PFSK-1 (cell line): Measurements from ENCODE around the gene SORCS3.

ENCODE experiments used
- POLR2AphosphoS5 ChIP-seq: IDR thresholded peaks from 2 replicates; pipeline ENCODE4 v1.6.1; 2012; ENCODE audit warnings: low read depth, mild to moderate bottlenecking, control low read depth, low read length, moderate library complexity
- TF ChIP-seq, protein P1 (sequence below), 2 experiments: IDR thresholded peaks; 2 replicates each; pipeline versions ENCODE4 v1.6.1 to v1.8.0; 2011 to 2012; ENCODE audit warnings: low read depth in 2 of 2, low read length in 2 of 2, control low read depth in 1 of 2, inconsistent platforms in 1 of 2, mild to moderate bottlenecking in 1 of 2, moderate library complexity in 1 of 2; ENCODE audit not compliant: insufficient read depth in 1 of 2

DNA sequence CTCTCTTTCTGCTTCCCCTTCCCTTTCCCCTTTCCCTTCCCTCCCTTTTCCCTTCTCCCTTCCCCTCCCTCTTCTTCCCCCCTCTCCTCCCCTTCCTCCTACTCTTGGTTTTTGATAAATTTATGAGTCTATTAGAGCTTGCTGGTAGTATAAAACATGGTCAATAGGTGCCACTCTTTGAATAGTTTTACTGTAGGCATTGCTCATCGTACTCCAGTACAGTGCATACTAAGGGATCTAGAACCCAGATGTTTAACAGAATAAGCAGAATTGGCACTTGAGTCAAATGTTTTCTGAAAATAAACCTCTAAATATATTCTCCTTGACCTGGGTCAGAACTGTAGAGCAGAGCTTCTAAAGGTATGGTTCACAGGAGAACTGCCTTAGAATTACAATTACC, 126.7 kb downstream of the SORCS3 start:
- no peak for TF ChIP-seq POLR2AphosphoS5
- TF ChIP-seq, protein P1, sequence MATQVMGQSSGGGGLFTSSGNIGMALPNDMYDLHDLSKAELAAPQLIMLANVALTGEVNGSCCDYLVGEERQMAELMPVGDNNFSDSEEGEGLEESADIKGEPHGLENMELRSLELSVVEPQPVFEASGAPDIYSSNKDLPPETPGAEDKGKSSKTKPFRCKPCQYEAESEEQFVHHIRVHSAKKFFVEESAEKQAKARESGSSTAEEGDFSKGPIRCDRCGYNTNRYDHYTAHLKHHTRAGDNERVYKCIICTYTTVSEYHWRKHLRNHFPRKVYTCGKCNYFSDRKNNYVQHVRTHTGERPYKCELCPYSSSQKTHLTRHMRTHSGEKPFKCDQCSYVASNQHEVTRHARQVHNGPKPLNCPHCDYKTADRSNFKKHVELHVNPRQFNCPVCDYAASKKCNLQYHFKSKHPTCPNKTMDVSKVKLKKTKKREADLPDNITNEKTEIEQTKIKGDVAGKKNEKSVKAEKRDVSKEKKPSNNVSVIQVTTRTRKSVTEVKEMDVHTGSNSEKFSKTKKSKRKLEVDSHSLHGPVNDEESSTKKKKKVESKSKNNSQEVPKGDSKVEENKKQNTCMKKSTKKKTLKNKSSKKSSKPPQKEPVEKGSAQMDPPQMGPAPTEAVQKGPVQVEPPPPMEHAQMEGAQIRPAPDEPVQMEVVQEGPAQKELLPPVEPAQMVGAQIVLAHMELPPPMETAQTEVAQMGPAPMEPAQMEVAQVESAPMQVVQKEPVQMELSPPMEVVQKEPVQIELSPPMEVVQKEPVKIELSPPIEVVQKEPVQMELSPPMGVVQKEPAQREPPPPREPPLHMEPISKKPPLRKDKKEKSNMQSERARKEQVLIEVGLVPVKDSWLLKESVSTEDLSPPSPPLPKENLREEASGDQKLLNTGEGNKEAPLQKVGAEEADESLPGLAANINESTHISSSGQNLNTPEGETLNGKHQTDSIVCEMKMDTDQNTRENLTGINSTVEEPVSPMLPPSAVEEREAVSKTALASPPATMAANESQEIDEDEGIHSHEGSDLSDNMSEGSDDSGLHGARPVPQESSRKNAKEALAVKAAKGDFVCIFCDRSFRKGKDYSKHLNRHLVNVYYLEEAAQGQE (IDR thresholded peaks at IDR 0.05; ENCODE audit: insufficient read depth in 1 of 2, low read depth in 2 of 2, low read length in 2 of 2) = no peak
